ENCODE results near the gene VWA3B.
"Not testable (repeated sequence)": the region's sequence is repeated elsewhere in the genome, so short reads cannot be mapped to it uniquely, and the experiment has no call there.

VWA3B gene

DNA sequence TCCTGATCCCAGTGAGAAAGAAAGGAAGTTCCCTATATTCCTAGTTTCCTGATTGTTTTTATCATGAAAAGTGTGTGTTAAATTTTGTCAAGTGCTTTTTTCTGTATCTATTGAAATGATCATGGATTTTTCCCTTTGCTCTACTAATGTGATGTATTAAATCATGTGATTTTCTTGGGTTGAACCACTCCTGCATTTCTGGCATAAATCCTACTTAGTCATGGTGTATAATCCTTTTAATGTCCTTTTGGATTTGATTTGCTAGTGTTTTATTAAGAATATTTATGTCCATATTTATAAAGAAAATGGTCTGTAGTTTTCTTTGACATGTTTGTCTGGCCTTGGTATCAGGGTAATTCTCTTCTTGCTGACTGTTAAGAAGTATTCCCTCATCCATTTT, 171.9 kb downstream of the VWA3B start:
- TF ChIP-seq ZC3H10 (CRISPR knock-in tag; IDR thresholded peaks at IDR 0.05) (no peak), ZNF565 (CRISPR knock-in tag; conservative IDR thresholded peaks at IDR 0.05; ENCODE audit: low read depth) (no peak), ZNF70 (CRISPR knock-in tag; IDR thresholded peaks at IDR 0.05) (no peak), OSR1 (CRISPR knock-in tag; IDR thresholded peaks at IDR 0.05) (no peak), CSRNP3 (CRISPR knock-in tag; IDR thresholded peaks at IDR 0.05) (no peak), ESRRG (CRISPR knock-in tag; IDR thresholded peaks at IDR 0.05) (no peak), GLIS3 (CRISPR knock-in tag; IDR thresholded peaks at IDR 0.05) (no peak), CSDC2 (CRISPR knock-in tag; IDR thresholded peaks at IDR 0.05) (no peak), CREB5 (CRISPR knock-in tag; IDR thresholded peaks at IDR 0.05; ENCODE audit: low read depth) (no peak), SNAI2 (CRISPR knock-in tag; IDR thresholded peaks at IDR 0.05) (no peak), RARB (CRISPR knock-in tag; IDR thresholded peaks at IDR 0.05) (no peak), ZFP3 (CRISPR knock-in tag; IDR thresholded peaks at IDR 0.05) (no peak), ISL1 (CRISPR knock-in tag; IDR thresholded peaks at IDR 0.05) (no peak), ZNF8 (CRISPR knock-in tag; IDR thresholded peaks at IDR 0.05) (no peak), PPARA (CRISPR knock-in tag; IDR thresholded peaks at IDR 0.05; ENCODE audit: borderline replicate concordance) (no peak)
- TF ChIP-seq, protein P1, sequence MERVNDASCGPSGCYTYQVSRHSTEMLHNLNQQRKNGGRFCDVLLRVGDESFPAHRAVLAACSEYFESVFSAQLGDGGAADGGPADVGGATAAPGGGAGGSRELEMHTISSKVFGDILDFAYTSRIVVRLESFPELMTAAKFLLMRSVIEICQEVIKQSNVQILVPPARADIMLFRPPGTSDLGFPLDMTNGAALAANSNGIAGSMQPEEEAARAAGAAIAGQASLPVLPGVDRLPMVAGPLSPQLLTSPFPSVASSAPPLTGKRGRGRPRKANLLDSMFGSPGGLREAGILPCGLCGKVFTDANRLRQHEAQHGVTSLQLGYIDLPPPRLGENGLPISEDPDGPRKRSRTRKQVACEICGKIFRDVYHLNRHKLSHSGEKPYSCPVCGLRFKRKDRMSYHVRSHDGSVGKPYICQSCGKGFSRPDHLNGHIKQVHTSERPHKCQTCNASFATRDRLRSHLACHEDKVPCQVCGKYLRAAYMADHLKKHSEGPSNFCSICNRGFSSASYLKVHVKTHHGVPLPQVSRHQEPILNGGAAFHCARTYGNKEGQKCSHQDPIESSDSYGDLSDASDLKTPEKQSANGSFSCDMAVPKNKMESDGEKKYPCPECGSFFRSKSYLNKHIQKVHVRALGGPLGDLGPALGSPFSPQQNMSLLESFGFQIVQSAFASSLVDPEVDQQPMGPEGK (CRISPR knock-in tag; IDR thresholded peaks at IDR 0.05; ENCODE audit: borderline replicate concordance): no peak
- TF ChIP-seq, protein P2, sequence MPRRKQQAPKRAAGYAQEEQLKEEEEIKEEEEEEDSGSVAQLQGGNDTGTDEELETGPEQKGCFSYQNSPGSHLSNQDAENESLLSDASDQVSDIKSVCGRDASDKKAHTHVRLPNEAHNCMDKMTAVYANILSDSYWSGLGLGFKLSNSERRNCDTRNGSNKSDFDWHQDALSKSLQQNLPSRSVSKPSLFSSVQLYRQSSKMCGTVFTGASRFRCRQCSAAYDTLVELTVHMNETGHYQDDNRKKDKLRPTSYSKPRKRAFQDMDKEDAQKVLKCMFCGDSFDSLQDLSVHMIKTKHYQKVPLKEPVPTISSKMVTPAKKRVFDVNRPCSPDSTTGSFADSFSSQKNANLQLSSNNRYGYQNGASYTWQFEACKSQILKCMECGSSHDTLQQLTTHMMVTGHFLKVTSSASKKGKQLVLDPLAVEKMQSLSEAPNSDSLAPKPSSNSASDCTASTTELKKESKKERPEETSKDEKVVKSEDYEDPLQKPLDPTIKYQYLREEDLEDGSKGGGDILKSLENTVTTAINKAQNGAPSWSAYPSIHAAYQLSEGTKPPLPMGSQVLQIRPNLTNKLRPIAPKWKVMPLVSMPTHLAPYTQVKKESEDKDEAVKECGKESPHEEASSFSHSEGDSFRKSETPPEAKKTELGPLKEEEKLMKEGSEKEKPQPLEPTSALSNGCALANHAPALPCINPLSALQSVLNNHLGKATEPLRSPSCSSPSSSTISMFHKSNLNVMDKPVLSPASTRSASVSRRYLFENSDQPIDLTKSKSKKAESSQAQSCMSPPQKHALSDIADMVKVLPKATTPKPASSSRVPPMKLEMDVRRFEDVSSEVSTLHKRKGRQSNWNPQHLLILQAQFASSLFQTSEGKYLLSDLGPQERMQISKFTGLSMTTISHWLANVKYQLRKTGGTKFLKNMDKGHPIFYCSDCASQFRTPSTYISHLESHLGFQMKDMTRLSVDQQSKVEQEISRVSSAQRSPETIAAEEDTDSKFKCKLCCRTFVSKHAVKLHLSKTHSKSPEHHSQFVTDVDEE (CRISPR knock-in tag; IDR thresholded peaks at IDR 0.05): no peak
- ATAC-seq: no peak

- ATAC-seq: no peak
- TF ChIP-seq RARB (CRISPR knock-in tag; IDR thresholded peaks at IDR 0.05) (no peak), ZFP30 (CRISPR knock-in tag; IDR thresholded peaks at IDR 0.05) (no peak)
Measured at GRCh38 chr2:98263362-98263761, 176.4 kb downstream of the VWA3B start.

DNA sequence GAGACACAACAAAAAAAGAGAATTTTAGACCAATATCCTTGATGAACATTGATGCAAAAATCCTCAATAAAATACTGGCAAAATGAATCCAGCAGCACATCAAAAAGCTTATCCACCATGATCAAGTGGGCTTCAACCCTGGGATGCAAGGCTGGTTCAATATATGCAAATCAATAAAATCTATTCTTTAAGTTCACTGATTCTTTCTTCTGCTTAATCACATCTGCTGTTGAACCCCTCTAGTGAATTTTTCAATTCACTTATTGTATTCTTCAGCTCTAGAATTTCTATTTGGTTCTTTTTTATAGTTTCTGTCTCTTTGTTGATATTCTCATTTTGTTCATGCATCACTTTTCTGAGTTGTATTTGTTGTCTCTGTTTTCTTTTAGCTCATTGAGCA, 181.3 kb downstream of the VWA3B start:
- ATAC-seq: not testable (repeated sequence)

- ATAC-seq: peak; percentile 83
- TF ChIP-seq ZFP3 (CRISPR knock-in tag; IDR thresholded peaks at IDR 0.05): no peak
- no peak for TF ChIP-seq OSR1 (CRISPR knock-in tag; IDR thresholded peaks at IDR 0.05)
- TF ChIP-seq ZNF8 (CRISPR knock-in tag; IDR thresholded peaks at IDR 0.05): no peak
- TF ChIP-seq ZFP30 (CRISPR knock-in tag; IDR thresholded peaks at IDR 0.05): no peak
- TF ChIP-seq TOX (CRISPR knock-in tag; IDR thresholded peaks at IDR 0.05; ENCODE audit: borderline replicate concordance): no peak
- TF ChIP-seq ZC3H10 (CRISPR knock-in tag; IDR thresholded peaks at IDR 0.05): no peak
- no peak for TF ChIP-seq ZNF70 (CRISPR knock-in tag; IDR thresholded peaks at IDR 0.05)
- TF ChIP-seq CREB5 (CRISPR knock-in tag; IDR thresholded peaks at IDR 0.05; ENCODE audit: low read depth): no peak
- no peak for TF ChIP-seq ARNTL (CRISPR knock-in tag; IDR thresholded peaks at IDR 0.05; ENCODE audit: borderline replicate concordance, low read depth)
- TF ChIP-seq CSDC2 (CRISPR knock-in tag; IDR thresholded peaks at IDR 0.05): no peak
- TF ChIP-seq TCF4 (CRISPR knock-in tag; IDR thresholded peaks at IDR 0.05; ENCODE audit: borderline replicate concordance): no peak
- no peak for TF ChIP-seq PPARA (CRISPR knock-in tag; IDR thresholded peaks at IDR 0.05; ENCODE audit: borderline replicate concordance)
Measured at GRCh38 chr2:98269274-98269673, 182.3 kb downstream of the VWA3B start.

Data from SK-N-SH treated with all-trans-retinoic acid at 6 μM for 48 hours (cell line).